ENCODE measurements around the gene DBT. TPM values are rescaled to one million over a fixed set of nuclear protein-coding genes. Genes with fewer than 3 reads are reported as not detected.
A peak's percentile ranks its signal among the peaks of the same experiment; 100 is the strongest.
"Not testable (repeated sequence)": the region's sequence is repeated elsewhere in the genome, so short reads cannot be mapped to it uniquely, and the experiment has no call there.

Gene DBT
- total RNA-seq, 1 donor from 2014 or later = 2.3 TPM

GRCh38 chr1:100268202-100268601 is 18.6 kb upstream of the DBT start:
- no peaks in the 10 kb centered on the region for H3K27me3 ChIP-seq
- peak overlapping the region in 1 of 2 donors; percentile 98 for H3K4me3 ChIP-seq
- TF ChIP-seq, protein P1, sequence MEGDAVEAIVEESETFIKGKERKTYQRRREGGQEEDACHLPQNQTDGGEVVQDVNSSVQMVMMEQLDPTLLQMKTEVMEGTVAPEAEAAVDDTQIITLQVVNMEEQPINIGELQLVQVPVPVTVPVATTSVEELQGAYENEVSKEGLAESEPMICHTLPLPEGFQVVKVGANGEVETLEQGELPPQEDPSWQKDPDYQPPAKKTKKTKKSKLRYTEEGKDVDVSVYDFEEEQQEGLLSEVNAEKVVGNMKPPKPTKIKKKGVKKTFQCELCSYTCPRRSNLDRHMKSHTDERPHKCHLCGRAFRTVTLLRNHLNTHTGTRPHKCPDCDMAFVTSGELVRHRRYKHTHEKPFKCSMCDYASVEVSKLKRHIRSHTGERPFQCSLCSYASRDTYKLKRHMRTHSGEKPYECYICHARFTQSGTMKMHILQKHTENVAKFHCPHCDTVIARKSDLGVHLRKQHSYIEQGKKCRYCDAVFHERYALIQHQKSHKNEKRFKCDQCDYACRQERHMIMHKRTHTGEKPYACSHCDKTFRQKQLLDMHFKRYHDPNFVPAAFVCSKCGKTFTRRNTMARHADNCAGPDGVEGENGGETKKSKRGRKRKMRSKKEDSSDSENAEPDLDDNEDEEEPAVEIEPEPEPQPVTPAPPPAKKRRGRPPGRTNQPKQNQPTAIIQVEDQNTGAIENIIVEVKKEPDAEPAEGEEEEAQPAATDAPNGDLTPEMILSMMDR (IDR thresholded peaks at IDR 0.05) = no peak
- intact Hi-C loops (cut with DNase I) = loop anchor here (5.0 kb wide), 1 partner anchor 624 kb away; the partner anchor contains the start of gene EXTL2
- H3K4me1 ChIP-seq = peaks cover 3 to 17% of the 10 kb centered on the region in 2 donors
- peaks cover 30 to 34% of the 10 kb centered on the region in 2 donors for H3K36me3 ChIP-seq
- H3K9me3 ChIP-seq = no peaks in the 10 kb centered on the region
- no peak for DNase-seq (ENCODE audit: low spot score in 2 of 2)
- no peak overlapping the region for H3K27ac ChIP-seq

GRCh38 chr1:100267284-100267683 is 17.6 kb upstream of the DBT start:
- Histone ChIP-seq H3K36me3 (peaks cover 26 to 30% of the 10 kb centered on the region in 2 donors), H3K27me3 (no peaks in the 10 kb centered on the region), H3K27ac (no peak overlapping the region), H3K4me1 (peaks cover 3 to 17% of the 10 kb centered on the region in 2 donors), H3K9me3 (no peaks in the 10 kb centered on the region), H3K4me3 (peak overlapping the region; percentile 92 to 98)
- TF ChIP-seq, protein P1 (IDR thresholded peaks at IDR 0.05) = no peak
- DNase-seq (ENCODE audit: low spot score in 2 of 2) = no peak
- intact Hi-C loops (cut with DNase I) = loop anchor here (1.0 to 5.0 kb wide), 3 partner anchors 31 to 625 kb away; partner anchors contain the start of genes EXTL2, SASS6 and TRMT13

- no peak for DNase-seq (ENCODE audit: low spot score in 2 of 2)
- H3K27me3 ChIP-seq = no peaks in the 10 kb centered on the region
- TF ChIP-seq, protein P1 (IDR thresholded peaks at IDR 0.05) = no peak
- peaks cover 24 to 26% of the 10 kb centered on the region in 2 donors for H3K36me3 ChIP-seq
- intact Hi-C loops (cut with DNase I) = loop anchor here (1.0 to 5.0 kb wide), 5 partner anchors 17 to 626 kb away; partner anchors contain the start of genes CDC14A, DBT, EXTL2 and SASS6
- peak overlapping the region; percentile 92 to 98 for H3K4me3 ChIP-seq
- peak overlapping the region; percentile 76 to 84 for H3K27ac ChIP-seq
- peaks cover 3 to 17% of the 10 kb centered on the region in 2 donors for H3K4me1 ChIP-seq
- no peaks in the 10 kb centered on the region for H3K9me3 ChIP-seq
These were observed 17.1 kb upstream of the DBT start for GRCh38 chr1:100266741-100267140.

DNA sequence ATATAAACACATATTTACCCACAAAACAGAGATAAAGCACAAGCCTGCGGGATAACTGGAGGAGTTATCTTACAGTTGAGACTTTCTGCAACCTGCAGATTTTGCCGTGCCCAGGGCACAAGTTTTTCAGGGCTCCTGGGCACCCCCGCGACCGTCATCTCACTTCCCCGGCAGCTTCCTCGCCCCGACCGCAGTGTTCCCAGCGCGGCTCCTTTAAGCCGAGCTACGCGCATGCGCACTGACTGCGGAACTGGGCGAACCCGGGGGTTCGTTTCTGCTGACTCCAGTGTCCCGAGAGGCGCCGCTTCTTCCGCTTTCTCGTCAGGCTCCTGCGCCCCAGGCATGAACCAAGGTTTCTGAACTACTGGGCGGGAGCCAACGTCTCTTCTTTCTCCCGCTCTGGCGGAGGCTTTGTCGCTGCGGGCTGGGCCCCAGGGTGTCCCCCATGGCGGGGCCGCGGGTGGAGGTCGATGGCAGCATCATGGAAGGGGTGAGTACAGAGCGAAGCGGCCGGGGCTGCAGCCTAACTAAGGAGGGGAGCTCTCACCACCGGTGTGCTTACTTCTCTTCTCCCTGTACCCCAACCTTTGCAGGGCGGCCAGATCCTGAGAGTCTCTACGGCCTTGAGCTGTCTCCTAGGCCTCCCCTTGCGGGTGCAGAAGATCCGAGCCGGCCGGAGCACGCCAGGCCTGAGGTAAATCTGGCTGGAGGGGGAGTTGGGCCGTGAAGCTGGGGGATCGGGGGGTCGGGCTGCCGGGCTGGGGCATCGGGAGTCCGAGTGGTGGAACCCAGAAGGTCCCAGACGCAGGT is 16.5 kb upstream of the DBT start, which contains the start of gene RTCA:
RTCA (plus strand) TSS at position 286 of the 810 bp plus-strand sequence; CDS start at position 446, 160 bp downstream.
- intact Hi-C loops (cut with DNase I) = loop anchor here (1.0 to 5.0 kb wide), 4 partner anchors 17 to 626 kb away; partner anchors contain the start of genes CDC14A, DBT, EXTL2 and SASS6
- Histone ChIP-seq H3K36me3 (peaks cover 19 to 23% of the 10 kb centered on the region in 2 donors), H3K9me3 (no peaks in the 10 kb centered on the region), H3K4me3 (peak within 1 kb of the TSS; percentile 92 to 98), H3K27ac (peak within 1 kb of the TSS; percentile 76 to 84), H3K27me3 (no peaks in the 10 kb centered on the region), H3K4me1 (peaks cover 3 to 17% of the 10 kb centered on the region in 2 donors)
- peak; percentile 84 to 98 for DNase-seq (ENCODE audit: low spot score in 2 of 2)
- TF ChIP-seq, protein P1 (IDR thresholded peaks at IDR 0.05) = no peak

DNA sequence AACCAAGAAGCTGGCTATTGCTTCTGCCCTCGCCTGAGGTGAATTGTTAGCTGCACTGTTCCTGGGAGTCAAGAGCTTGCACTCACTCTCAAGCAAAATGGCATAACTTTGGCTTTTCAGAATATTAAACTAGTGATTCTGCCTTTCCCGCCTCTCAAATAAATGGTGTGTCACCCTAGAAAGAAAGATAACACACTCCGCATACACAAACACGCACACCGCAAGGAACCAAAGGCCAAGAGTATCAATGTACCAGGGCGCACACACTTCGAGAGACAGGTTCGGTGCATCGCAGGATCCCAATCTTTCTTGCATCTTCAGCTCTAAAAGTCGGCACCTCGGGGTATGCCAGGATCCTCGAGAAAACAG is 15.9 kb upstream of the DBT start:
- Histone ChIP-seq H3K27ac (peak overlapping the region; percentile 76 to 84), H3K9me3 (no peaks in the 10 kb centered on the region), H3K4me1 (peaks cover 3 to 17% of the 10 kb centered on the region in 2 donors), H3K4me3 (peak overlapping the region; percentile 92 to 98), H3K36me3 (peaks cover 13 to 18% of the 10 kb centered on the region in 2 donors), H3K27me3 (no peaks in the 10 kb centered on the region)
- TF ChIP-seq, protein P1 (IDR thresholded peaks at IDR 0.05) = no peak
- intact Hi-C loops (cut with DNase I) = loop anchor here (5.0 kb wide), 1 partner anchor 627 kb away; the partner anchor contains the start of gene EXTL2
- DNase-seq (ENCODE audit: low spot score in 2 of 2) = no peak

GRCh38 chr1:100264081-100264480 is 14.4 kb upstream of the DBT start:
- H3K9me3 ChIP-seq; H3K27ac ChIP-seq; H3K4me3 ChIP-seq; H3K36me3 ChIP-seq; H3K27me3 ChIP-seq; DNase-seq (ENCODE audit: low spot score in 2 of 2); intact Hi-C loops (cut with DNase I): not testable (repeated sequence)
- peaks cover 3 to 14% of the 10 kb centered on the region in 2 donors for H3K4me1 ChIP-seq
